ENCODE data around the gene JAKMIP2. TPM values are rescaled to one million over a fixed set of nuclear protein-coding genes. Genes with fewer than 3 reads are reported as not detected.

JAKMIP2 gene
- total RNA-seq, 4 donors from 2014 or later: 0.09 to 2.9 (median 0.18) TPM; not detected in 1

DNA sequence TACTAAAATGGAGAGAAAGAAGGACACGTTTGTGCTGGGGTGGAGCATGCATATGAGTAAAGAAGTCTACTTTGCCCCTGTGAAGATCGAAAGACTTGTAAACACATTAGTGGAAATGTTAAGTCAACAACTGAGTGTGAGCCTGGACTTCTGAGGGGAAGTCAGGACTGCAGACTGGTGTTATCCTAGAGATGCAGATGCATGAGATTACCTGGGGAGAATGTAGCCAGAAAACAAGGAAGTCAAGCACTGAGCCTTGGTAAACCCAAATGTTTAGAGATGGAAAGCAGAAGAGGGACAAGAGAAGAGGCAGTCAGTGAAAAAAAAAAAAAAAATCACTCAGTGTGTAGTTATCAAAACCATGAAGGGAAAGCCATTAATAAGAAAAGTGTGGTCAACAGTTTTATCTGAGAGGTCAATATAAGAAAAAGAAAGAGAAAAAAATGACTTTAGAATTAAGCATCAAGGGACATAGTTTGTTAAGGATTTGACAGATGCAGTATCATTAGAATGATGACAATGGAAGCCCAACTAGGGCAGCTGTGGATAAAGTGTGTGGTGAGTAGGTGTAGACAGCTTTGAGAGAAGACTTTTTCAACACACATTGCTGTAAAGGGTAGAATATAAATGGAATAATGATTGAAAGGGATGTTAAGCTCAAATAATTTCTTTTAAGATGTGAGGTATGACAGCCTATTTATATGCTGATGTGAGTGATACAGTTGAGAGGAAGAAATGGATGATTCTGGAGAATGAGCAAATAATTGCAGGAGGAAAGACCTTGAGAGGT, 22.2 kb downstream of the JAKMIP2 start:
- H3K27me3 ChIP-seq: no peaks in the 10 kb centered on the region
- WGBS, 2 donors: 46 to 48% methylated on average over 2 of the region's 2 CpGs
- intact Hi-C loops (cut with DNase I): no loop called here

DNA sequence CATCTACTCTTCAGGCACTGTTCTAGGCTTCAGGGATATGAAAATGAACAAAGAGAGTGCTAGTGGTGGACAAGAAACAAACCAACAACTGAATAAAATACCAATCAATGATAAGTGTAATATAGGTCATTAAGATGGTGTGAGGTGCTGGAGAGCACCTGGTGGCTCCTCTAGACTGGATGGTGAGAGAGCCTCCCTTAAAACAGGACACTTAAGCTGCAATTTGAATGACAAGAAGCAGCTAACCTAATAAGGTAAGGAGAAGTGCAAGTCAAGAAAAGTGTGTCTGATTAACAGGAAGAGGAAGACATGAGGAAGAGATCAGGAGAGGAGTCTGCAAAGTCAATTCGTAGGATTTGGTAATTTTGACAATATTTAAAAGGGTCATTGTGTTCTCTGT, 23.1 kb downstream of the JAKMIP2 start:
- H3K9me3 ChIP-seq: no peaks in the 10 kb centered on the region
- H3K4me1 ChIP-seq: no peaks in the 10 kb centered on the region
- no peak overlapping the region for H3K4me3 ChIP-seq
- no peak for DNase-seq
- intact Hi-C loops (cut with DNase I): no loop called here
- H3K27ac ChIP-seq: no peak overlapping the region
- no peak for TF ChIP-seq POLR2A (IDR thresholded peaks at IDR 0.05)
- TF ChIP-seq, protein P1, sequence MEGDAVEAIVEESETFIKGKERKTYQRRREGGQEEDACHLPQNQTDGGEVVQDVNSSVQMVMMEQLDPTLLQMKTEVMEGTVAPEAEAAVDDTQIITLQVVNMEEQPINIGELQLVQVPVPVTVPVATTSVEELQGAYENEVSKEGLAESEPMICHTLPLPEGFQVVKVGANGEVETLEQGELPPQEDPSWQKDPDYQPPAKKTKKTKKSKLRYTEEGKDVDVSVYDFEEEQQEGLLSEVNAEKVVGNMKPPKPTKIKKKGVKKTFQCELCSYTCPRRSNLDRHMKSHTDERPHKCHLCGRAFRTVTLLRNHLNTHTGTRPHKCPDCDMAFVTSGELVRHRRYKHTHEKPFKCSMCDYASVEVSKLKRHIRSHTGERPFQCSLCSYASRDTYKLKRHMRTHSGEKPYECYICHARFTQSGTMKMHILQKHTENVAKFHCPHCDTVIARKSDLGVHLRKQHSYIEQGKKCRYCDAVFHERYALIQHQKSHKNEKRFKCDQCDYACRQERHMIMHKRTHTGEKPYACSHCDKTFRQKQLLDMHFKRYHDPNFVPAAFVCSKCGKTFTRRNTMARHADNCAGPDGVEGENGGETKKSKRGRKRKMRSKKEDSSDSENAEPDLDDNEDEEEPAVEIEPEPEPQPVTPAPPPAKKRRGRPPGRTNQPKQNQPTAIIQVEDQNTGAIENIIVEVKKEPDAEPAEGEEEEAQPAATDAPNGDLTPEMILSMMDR (IDR thresholded peaks at IDR 0.05): no peak
- WGBS, 2 donors: 50 to 56% methylated on average over 1 of the region's 1 CpG
- no peaks in the 10 kb centered on the region for H3K27me3 ChIP-seq
- H3K36me3 ChIP-seq: no peaks in the 10 kb centered on the region

More for the DNA sequence above, 22.2 kb downstream of the JAKMIP2 start:
- no peak for TF ChIP-seq POLR2A (IDR thresholded peaks at IDR 0.05)
- TF ChIP-seq, protein P1 (IDR thresholded peaks at IDR 0.05): no peak
- H3K4me1 ChIP-seq: no peaks in the 10 kb centered on the region
- no peaks in the 10 kb centered on the region for H3K9me3 ChIP-seq
- no peaks in the 10 kb centered on the region for H3K36me3 ChIP-seq
- H3K27ac ChIP-seq: no peak overlapping the region
- no peak for DNase-seq
- no peak overlapping the region for H3K4me3 ChIP-seq

DNA sequence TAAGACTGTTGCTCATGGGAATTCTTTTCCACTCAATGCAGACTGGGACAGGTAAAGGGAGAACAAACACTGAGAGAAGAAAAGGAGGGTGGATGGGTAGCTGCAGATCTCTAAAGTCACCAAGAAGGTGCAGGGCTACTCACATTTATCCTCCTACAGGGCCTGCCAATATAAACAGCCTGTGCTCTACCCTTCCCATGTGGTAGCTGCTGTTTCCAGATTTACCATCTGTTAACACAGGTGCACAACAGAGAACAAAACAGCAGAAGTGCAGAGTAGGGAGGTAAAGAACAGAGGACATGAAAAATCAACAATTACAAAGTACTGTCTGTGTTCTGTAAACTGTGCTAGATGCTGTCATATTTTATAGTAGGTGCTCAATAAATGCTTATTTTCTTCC, 26.0 kb downstream of the JAKMIP2 start:
- Histone ChIP-seq H3K36me3 (no peaks in the 10 kb centered on the region), H3K27me3 (no peaks in the 10 kb centered on the region), H3K27ac (no peak overlapping the region), H3K4me1 (no peaks in the 10 kb centered on the region), H3K4me3 (no peak overlapping the region), H3K9me3 (no peaks in the 10 kb centered on the region)
- no peak for DNase-seq
- no peak for TF ChIP-seq POLR2A (IDR thresholded peaks at IDR 0.05)
- TF ChIP-seq, protein P1 (IDR thresholded peaks at IDR 0.05): no peak
- intact Hi-C loops (cut with DNase I): no loop called here

DNA sequence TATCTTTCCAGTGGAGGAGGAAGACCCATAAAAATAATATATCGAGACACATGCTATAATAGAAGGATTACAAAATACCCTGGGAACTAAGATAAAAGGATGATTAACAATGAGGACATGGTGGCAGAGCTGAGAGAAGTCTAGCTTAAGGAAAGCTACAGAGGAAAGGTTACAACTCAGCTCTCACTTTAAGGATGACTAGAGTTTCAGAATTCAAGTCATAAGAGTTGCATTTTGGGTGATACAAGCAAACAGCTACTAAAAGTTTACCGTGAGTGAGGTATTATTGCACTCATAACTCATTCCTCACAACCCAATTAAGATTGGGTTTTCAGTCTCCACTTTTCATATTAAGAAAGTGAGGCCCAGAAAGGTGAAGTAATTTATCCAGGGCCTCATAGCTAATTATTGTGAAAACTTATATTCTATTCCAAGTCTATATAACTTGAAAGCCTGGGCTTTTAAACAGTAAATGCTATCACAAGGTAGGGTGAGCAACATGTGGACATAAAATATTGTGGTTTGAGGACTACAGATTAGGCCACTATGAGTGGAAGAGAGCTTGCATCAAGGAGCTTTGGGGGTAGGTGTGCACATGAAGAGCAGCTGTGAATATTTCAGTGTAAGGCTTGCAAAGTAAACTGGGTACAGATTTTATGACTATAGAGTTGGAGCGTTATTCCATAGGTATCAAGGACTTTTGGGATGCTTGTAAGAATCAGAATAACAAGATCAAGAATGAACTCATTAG, 28.0 kb downstream of the JAKMIP2 start:
- no peak overlapping the region for H3K27ac ChIP-seq
- no peaks in the 10 kb centered on the region for H3K27me3 ChIP-seq
- no peaks in the 10 kb centered on the region for H3K4me1 ChIP-seq
- no peak for TF ChIP-seq POLR2A (IDR thresholded peaks at IDR 0.05)
- TF ChIP-seq, protein P1 (IDR thresholded peaks at IDR 0.05): no peak
- H3K9me3 ChIP-seq: no peaks in the 10 kb centered on the region
- 76 to 88% methylated on average over 3 of the region's 3 CpGs for WGBS, 2 donors
- intact Hi-C loops (cut with DNase I): no loop called here
- H3K36me3 ChIP-seq: no peaks in the 10 kb centered on the region
- no peak for DNase-seq
- no peak overlapping the region for H3K4me3 ChIP-seq

DNA sequence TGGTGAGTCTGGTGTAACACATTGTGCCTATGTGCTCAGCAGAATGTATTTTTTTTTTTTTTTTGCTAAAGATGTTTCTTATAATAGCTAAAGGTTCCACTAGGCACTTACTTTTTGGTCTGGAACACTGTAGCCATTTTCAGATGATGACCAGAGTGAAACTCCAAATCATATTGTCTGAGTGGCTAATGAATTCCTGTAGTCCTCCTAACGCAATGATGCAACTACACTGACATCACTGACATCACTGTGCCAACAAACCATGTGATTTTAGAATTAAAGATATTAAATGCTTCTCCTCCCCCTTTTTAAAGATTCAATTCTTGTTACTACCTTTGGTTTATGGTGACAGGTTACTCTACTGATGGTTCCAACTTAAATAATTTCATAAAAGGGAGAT, 28.8 kb downstream of the JAKMIP2 start:
- H3K36me3 ChIP-seq: no peaks in the 10 kb centered on the region
- no peak overlapping the region for H3K27ac ChIP-seq
- no peaks in the 10 kb centered on the region for H3K4me1 ChIP-seq
- WGBS, 2 donors: 67 to 77% methylated on average over 1 of the region's 1 CpG
- TF ChIP-seq, protein P1 (IDR thresholded peaks at IDR 0.05): no peak
- no peak for TF ChIP-seq POLR2A (IDR thresholded peaks at IDR 0.05)
- intact Hi-C loops (cut with DNase I): no loop called here
- H3K9me3 ChIP-seq: no peaks in the 10 kb centered on the region
- DNase-seq: no peak
- no peak overlapping the region for H3K4me3 ChIP-seq
- H3K27me3 ChIP-seq: no peaks in the 10 kb centered on the region
